Measurements from ENCODE around the gene ANKH.
"Not testable (repeated sequence)": the region's sequence is repeated elsewhere in the genome, so short reads cannot be mapped to it uniquely, and the experiment has no call there.

Gene ANKH

DNA sequence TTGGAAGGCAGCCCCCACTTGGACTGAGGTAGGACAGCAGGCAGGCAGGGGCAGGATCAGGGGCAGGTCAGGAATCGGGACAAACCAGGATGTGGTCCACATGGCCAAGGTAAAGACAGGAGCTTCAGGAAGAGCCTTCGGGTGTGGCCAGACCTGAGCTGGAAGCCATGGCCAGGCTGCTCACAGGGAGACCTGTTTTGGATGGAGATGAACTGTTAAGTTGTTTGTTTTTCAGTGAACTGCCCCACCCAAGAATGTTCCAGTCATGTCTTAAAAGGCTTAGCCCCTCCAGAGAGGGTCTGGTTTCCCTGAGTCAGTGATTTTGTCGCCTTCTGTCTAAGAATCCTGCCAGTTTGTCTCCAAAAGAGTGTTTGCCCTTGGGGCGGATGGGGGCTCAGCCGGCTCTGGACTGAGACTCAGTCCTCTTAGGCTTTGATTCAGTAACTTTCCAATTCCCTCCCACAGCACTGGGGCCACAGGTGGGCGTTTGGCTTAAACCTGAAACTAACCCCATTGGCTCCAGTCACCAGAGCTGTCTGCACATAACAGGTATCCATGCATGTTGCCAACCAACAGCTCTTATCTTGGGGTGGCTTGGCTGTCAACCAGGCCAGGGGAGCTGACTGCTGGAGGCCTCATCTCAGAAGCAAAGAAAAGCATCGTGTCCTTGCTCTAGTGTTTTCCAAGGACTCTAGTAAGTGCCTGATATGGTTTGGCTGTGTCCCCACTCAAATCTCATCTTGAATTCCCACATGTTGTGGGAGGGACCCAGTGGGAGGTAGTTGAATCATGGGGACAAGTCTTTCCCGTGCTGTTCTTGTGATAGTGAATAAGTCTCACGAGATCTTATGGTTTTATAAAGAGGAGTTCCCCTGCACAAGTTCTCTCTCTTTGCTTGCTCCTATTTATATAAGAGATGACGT lies 11.3 kb upstream of the ANKH start:
- no peak for DNase-seq

DNA sequence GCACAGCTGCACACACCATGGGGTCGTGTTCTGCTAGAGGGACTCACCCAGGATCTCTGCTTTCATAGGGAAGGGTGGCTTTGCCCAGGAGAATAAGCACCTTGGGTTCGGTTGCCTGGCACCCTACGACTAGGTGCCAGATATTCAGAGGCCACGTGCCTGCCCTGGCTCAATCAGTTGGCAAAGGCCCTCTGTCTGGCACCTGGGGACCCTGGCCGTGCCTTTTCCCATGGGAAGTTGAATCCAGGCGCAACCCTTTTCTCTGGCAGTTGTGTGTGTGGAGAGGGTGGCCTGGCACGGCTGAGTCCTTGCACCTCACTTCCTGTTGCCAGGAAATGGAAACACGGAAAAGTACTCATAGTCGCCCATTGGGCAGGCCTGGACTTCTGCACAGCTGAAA lies 10.2 kb upstream of the ANKH start:
- no peak for DNase-seq

DNA sequence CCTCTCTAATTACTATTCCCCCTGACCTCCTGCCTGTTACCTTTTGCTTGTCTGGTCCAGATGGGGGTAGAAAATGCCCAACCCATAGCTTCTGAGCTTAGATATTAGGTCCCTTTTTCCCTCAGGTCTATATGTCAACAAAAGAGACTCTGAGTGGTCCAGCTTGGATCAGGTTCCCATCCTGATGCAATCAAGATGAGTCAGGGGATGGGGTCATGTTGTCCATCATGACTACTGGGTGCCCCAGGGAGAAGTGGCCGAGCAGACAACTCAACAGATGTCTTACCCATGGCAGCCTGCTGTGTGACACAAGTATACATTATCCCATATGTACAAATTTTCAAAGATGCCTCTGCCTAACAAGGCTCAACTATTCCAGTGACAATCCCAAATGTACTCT lies 9.1 kb upstream of the ANKH start:
- DNase-seq = no peak

DNA sequence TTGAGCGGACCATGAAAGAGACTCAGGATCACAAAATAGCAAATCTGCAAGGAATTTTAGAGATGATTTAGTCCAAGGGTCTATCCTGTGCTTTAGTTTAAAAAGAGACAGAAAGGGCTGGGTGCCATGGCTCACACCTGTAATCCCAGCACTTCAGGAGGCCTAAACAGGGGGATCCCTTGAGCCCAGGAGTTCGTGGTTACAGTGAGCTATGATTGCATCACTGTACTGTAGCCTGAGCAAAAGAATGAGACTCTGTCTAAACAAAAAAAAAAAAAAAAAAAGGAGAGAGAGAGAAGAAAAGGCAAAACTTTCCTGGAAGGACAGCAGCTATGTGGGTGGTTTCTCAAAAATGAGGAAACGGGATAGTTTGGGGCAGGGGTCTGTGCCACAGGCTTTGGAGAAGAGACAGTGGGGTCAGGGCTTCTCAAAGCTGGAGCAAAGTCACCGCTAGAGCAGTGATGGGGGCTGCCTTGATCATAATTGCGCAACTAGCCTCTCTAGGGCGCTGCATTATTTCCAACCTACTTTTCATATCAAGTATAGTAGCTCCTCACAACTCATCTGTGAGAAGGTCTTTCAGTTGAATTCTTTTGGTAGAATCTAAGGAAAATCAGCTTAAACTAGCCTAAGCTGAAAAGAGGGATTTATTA lies 8.5 kb upstream of the ANKH start:
- DNase-seq = no peak

DNA sequence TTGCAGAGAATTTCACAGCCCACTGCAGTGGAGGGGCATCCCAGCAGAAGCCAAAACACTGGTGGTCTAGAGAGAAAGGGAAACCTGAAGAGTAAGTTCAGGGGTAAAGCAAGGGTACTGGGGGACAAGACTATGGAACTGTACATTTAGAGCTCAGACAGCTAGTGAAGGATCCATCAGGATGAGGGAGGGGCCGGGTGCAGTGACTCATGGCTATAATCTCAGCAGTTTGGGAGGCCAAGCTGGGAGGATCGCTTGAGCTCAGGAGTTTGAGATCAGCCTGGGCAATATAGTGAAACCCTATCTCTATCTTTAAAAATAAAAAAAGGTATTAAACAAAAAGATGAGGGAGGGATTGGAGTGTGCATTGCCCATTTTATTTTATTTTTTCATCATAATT lies 7.8 kb upstream of the ANKH start:
- DNase-seq = no peak

DNA sequence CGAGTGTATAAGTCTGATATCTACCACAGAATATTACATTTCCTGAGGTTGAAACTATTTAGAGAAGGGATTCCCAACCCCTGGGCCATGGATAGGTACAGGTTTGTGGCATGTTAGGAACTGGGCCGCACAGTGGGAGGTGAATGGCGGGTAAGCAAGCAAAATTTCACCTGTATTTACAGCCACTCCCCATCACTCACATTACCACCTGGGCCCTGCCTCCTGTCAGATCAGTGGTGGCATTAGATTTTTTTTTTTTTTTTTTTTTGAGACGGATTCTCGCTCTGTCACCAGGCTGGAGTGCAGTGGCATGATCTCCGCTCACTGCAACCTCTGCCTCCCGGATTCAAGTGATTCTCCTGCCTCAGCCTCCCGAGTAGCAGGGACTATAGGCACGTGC lies 6.6 kb upstream of the ANKH start:
- DNase-seq = not testable (repeated sequence)

DNA sequence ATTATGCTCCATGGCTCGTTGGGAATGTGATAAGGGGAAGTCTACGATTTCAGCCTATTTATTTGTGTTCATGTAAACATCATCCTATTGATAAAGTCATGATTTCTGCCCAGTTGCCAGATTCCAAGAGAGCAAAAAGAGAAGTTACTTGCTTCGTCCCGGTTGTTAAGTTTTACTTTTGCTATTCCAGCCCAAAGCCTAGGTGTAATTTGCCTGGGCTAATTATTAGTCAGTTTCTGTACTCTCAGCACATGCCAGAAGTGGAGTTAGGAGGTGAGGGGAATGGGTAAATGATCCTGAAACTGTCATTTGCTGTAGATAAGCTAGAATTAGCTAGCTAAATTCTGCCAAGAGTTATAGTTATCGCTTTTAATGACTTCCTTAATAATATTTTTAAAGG lies 4.5 kb upstream of the ANKH start:
- DNase-seq = no peak

DNA sequence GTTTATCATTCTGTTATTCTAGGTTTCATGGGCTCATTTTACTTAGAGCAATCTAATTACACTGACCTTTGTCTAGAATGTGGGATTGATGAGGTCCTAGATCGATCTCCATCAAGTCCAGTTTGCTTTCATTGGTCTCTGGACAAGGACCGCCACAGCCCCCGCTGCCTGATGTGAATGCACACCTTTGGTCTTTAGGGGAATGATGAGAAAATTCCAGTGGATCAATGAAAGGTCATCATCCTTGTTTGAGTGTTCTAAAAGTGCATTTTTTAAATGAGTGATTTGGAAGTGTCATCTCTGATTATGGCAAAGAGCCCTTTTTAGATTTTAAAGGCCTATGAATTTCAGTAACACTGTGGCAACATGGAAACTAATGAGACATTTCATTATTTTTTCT lies 2.2 kb upstream of the ANKH start:
- DNase-seq = no peak

DNA sequence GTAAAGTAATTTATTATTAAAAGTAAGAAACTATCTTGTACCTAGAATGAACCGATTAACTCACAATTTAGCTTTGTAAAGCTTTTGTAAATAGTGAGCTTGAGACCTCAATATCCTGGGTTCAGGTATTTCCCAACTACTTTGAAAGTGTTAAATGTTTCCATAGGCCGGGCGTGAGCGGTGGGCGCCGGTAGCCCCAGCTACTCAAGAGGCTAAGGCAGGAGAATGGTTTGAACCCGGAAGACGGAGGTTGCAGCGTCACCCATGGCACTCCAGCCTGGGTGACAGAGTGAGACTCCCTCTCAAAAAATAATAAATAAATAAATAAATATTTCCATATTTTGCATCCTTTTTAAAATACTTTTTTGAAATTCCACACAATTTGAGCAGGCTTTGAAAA lies 1.5 kb upstream of the ANKH start:
- DNase-seq = no peak

DNA sequence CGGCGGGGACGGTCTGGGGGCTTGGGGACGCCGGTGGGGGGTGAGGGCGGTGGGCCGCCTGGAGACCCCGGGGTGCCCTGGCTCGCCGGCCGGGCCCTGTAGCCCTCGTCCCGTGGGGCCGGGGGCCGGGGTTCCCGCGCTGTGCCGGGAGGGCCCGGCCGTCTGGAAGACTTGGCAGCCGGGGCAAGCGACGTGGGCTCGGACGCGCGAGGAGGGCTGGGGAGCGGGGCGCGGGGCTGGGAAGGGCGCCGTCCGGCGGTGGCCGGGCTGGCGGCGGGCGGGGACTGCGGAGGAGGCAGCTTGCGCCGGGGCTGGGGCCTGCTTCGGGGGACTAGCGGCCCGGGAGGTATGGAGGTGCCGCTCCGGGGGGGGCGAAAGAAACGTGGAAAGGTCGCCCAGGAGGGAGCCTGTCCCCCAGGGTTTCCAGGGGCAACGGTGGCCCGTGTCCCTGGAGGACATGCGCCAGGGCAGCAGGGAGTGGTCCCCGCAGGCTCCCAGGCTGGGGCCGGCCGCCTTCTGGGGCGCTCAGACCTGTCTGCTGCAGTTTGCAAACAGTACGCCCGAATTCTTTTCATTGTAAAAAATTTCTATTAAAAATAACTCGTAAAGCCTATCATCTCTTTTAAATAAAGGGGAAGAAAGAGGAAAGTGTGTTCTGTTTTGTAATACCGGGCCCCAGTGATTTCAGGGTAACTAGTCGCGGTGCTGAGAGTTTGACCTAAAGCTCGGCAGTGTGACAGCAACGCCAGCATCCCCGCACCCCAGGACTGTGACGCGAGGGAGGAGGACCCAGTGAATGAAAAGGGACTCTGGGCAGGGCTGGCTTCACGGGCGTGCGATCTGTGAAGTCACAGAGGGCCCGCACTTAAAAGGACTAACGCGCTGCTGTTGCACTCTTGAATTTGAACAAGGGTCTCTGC lies 752 bp upstream of the ANKH start:
- peak; percentile 16 to 35 (median 22) for DNase-seq

DNA sequence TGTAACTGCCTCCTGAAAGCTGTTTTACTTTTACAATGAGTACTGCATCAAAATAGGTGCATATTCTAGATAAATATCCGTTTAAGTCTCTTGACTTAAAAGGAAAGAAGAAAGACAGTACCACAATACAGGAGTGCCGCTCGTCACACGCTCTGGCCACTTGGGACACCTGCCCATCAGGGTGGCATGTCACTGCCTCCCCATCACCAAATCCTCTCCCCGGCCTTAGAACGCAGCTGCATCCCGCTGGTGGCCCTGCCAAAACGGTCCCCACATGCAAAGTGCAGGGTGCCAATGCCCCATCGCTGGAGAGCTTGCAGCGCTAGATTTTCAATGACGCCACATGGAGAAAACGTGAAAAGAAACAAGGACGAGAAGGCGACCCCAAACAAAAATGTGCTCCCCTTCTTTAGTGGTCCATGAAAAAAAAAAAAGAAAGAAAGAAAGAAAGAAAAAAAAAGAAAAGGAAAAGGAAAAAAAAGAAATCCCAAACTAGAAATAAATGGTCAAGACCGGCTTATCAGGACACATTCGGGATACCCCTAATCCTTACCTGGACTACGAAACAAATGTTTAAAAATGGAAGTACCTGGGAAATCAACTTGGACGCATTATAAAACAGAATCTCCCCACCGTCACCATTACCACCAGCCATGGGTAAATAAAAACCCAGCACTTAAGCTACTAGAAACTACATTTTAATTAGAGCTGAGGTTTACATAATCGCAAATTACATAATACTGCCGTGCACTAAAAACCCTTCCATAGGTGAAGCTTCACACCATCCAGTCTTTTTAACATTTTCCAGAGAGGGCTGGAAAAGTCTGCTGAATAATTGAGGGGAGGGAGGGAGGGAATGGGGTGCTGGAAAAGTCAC lies 1.0 kb downstream of the ANKH start:
- peak in 2 of 4 experiments; percentile 30 to 56 for DNase-seq

DNA sequence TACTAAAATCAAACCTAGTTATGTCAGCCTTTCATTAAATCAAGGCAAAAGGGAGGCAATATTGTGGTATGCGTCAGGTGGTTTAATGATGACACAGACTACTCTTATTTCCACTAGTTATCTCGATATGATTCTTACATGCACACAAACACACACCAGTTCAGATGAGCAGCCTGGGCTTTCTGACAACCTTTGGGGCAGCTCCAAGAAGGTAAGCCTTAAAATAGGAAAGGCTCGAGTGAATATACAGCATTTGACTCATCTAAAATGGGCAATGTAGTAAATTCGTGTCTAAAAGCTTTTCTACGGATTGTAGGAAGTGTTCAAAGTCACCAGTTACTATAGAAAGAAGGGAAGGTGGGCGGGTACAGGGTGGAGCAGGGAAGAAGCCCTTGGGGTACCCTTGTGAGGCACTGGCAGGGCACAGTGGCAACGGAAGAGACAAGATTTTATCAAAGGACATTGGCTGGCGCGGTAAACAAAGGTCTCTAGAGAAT lies 1.9 kb downstream of the ANKH start:
- DNase-seq = no peak

DNA sequence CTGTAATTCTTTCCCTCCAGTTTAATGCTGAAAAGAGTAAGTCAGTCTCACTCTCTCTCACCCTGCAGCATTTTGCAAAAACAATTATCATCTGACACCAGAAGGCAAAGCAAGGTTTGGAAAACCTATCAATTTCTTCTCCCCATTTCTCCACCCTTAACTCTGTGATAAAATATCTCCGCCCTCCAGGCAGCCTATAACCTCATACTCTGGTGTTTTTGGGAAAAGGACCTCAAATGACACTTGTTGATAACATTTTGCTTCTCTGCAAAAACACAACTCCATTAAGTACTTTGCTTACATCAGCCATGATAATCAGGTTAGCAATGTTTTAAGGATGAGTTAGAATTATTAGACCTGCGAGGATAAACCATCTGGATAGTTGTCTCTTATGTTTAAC lies 2.3 kb downstream of the ANKH start:
- no peak for DNase-seq

DNA sequence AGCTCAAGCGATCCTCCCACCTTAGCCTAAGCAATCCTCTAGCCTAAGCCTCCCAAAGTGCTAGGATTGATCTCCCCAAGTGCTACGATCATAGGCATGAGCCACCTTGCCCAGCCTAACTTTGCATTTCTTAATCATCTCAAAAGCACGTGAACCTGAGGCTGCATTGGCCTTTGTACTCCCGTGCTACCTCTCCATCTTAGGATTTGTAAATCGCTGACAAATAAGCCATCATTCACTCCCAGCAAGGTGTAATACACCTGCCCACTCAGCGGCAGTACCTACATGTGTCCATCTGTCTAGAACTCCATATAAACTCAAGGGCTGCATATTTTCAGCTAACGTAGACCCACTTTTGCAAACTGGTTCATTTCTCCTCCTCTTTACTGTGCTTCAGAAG lies 2.8 kb downstream of the ANKH start:
- DNase-seq = no peak

DNA sequence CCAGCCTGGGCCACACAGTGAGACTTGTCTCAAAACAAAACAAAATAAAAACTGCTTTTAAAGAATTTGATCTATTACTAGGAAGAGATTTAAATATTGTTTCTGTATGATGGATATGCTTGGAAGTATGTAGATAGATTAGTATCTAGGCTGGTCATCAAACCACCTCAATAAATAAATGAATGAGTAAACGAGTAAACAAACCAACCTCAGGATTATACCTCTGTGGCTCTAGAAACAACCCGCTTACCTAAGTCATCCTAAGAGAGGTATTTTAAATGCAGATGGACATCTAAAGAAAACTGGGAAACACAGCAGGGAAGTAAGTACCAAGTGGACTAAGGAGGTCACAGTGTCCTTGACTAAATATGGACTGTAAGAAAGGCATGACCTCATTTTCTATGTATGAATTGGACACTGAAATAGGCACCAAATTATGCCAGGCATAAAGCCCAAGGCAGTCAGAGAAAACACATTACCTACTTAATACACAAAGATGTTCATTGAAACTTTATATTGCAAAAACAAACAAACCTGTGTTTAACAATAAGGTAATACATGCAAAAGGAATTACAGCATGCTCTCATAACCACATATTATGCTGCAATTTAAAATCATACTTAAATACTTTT lies 7.3 kb downstream of the ANKH start:
- DNase-seq = no peak

DNA sequence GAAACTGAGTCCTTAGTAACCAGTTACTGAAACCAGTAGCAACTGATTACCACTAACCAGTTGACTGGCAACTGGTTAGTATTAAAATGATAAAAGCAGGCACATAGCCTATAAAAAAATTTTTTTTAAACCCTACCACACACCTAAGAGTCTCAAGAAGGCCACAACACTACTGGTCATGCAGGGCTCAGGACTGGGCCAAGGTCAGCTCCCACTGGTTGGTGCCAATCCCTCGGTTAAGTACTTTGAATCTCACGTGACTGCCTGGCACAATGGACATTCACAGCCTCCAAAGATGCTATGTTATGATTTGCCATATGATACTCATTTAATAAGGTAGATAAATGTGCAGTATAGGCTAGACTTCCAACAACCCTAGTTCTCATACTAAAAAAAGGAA lies 8.5 kb downstream of the ANKH start:
- no peak for DNase-seq

DNA sequence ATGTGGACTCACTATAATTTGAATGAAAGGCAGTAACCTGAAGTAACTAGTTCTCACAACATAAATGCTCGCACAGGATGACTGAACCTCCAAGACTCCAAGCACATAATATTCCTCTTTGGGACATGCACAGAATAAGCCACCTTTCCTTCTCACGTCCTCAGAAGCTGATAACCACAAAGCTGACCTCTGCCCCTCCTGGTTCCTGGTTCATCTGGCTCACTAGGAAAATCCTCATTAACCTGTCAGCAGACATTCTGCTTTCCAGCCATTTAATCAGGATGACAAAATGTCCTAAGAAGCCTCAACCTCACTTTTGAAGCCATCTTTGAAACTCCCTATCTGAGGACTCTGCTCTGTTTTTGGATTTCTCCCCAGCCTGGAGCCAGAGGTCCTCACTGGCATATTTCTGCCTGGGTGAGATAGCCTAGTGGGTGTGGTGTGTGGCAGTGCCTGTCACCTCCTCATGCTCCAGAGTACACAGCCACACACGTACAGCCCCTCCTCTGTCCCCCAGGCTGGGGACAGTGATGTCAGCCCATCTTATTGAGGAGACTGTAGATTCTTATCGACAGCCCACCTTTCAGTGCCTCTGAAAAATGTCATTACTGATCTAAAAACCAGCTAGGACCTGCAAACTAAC lies 10.3 kb downstream of the ANKH start:
- DNase-seq = no peak

DNA sequence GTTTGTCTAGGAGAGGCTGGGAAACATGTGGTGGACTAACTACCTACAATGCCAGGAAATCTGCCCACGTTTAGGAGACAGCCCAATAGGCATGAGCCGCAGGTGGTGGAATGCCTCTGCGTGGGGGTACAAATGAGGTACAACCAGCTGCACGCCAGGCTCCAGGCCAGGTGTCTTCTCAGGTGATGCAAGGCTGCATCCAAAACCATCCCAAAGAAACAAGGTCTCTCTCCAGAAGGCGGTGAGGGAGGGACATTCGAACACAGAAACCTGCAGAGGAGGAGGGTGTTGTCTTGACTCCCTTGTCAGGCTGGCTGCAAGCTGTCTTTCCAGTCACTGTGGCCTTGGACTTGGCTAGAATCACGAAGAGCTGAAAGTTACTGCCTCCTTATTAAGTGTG lies 11.6 kb downstream of the ANKH start:
- DNase-seq = no peak

DNA sequence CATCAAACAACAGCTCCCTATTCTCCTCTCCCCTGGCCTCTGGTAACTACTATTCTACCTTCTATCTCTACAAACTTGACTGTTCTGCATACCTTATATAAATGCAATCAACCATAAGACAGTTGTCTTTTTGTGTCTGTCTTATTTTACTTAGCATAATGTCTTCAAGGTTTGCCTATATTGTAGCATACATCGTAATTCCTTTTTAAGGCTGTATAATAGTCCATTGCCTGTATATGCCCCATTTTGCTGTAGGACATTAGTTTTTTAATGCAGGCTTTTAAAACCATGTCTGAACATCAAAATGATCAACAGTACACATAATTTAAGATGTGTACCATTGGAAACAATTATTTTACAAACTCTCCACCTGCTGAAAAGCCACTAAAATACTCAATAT lies 12.4 kb downstream of the ANKH start:
- no peak for DNase-seq

DNA sequence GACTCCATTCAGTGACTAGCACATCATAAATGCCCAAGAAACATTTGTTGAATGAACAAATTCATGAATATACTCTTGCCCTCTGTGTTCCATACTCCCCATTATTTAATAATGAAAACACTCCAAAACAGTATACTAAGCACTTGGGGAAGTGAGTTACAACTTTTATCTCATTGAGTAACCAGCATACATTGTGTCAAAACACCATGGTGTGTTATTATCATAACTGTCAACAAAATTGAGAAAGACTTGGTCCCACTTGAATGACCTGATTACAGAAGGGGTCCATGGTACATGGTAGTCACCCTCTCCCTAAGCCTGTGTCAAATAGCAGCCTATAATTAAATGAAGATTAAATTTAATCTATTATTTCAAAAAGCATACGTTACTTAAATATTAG lies 16.2 kb downstream of the ANKH start:
- no peak for DNase-seq

DNA sequence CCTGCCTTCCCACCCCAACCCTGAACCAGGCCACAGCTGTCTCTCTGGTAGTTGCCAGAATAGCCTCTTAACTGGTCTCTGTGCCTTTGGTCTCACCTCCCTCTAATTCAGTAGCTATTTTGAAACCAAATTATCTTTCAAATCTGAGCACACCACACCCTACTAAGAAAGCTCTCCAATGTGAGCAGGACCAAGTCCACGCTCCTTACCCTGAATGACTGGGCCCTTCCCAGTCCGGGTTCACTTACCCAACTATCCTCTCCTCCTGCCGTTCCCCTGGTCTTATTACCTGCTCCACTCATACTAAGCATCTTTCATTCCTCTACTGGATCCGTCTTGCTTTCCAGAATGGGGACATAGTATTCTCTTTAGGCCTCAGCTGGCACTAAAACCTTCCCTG lies 16.8 kb downstream of the ANKH start:
- DNase-seq = no peak

All from activated naive CD4-positive, alpha-beta T cell (primary cell).